Activated CD4-positive, alpha-beta T cell treated with anti-CD3 and anti-CD28 coated beads, Interleukin-2, Interleukin-4, amounts not matched to agents 100 ng/mL and 50 ng/mL, durations not matched to agents 16 hours and 8 hours (primary cell): Measurements from ENCODE around the gene PPCS.

Experiments used
- DNase-seq: peaks from one replicate; pipeline ENCODE4 v3.0.0-alpha.2; 2020; ENCODE audit warnings: low spot score

Gene PPCS

GRCh38 chr1:42456010-42456753, at the start of gene PPCS, which contains the start of gene ZMYND12:
Gene PPCS (plus strand): TSS chr1:42456543. CDS start chr1:42456566, 23 bp downstream.
Gene ZMYND12 (minus strand): TSS chr1:42456022. CDS start chr1:42455997, 25 bp downstream.
- DNase-seq: peak; percentile 89

GRCh38 chr1:42414551-42415496, 41.5 kb upstream of the PPCS start:
- no peak for DNase-seq

GRCh38 chr1:42417166-42417565, 39.2 kb upstream of the PPCS start:
- no peak for DNase-seq

- no peak for DNase-seq
These were observed 37.8 kb upstream of the PPCS start for GRCh38 chr1:42418516-42418915.

GRCh38 chr1:42419126-42419821, 37.1 kb upstream of the PPCS start:
- no peak for DNase-seq

- no peak for DNase-seq
These were observed 36.2 kb upstream of the PPCS start for GRCh38 chr1:42420121-42420520.

- DNase-seq: no peak
These were observed 35.3 kb upstream of the PPCS start for GRCh38 chr1:42420911-42421585.

- no peak for DNase-seq
These were observed 33.6 kb upstream of the PPCS start for GRCh38 chr1:42422737-42423136.

GRCh38 chr1:42423681-42424080, 32.7 kb upstream of the PPCS start:
- DNase-seq: no peak

GRCh38 chr1:42424201-42424600, 32.1 kb upstream of the PPCS start:
- DNase-seq: no peak

- DNase-seq: no peak
These were observed 29.1 kb upstream of the PPCS start for GRCh38 chr1:42427240-42427639.

GRCh38 chr1:42429603-42430002, 26.7 kb upstream of the PPCS start:
- no peak for DNase-seq

- no peak for DNase-seq
These were observed 25.8 kb upstream of the PPCS start for GRCh38 chr1:42430286-42431135.

GRCh38 chr1:42431514-42431913, 24.8 kb upstream of the PPCS start:
- DNase-seq: no peak

GRCh38 chr1:42432714-42433113, 23.6 kb upstream of the PPCS start:
- no peak for DNase-seq

GRCh38 chr1:42433369-42433768, 23.0 kb upstream of the PPCS start:
- DNase-seq: no peak

GRCh38 chr1:42434340-42434739, 22.0 kb upstream of the PPCS start:
- DNase-seq: no peak

GRCh38 chr1:42439940-42440339, 16.4 kb upstream of the PPCS start:
- DNase-seq: no peak

GRCh38 chr1:42442662-42443061, 13.7 kb upstream of the PPCS start:
- no peak for DNase-seq

- DNase-seq: no peak
These were observed 7.1 kb upstream of the PPCS start for GRCh38 chr1:42449256-42449655.

- peak; percentile 50 for DNase-seq
These were observed 6.3 kb upstream of the PPCS start for GRCh38 chr1:42450061-42450460.
